ENCODE data around the gene KCTD14.

KCTD14 gene

GRCh38 chr11:78038697-78039313 lies 15.7 kb upstream of the KCTD14 start:
- H3K27me3 ChIP-seq (ENCODE audit: control insufficient read depth in 3 of 3, insufficient read depth in 3 of 3, low read depth in 1 of 3, low read length in 3 of 3) = no peaks in the 10 kb centered on the region
- WGBS, 2 donors (ENCODE audit: extremely low coverage in 2 of 2, insufficient read length in 2 of 2, insufficient replicate concordance in 1 of 2) = no CpG with 5 or more reads among the region's 8 CpGs
- no peaks in the 10 kb centered on the region for H3K79me1 ChIP-seq (ENCODE audit: low read depth, low read length)
- no peak for DNase-seq (ENCODE audit: low spot score)
- no peak overlapping the region for H4K91ac ChIP-seq (ENCODE audit: low read depth, low read length, poor library complexity)
- H3K18ac ChIP-seq (ENCODE audit: low read length) = no peak overlapping the region
- no peaks in the 10 kb centered on the region for H3K36me3 ChIP-seq (replicated peaks in 1 of 2; ENCODE audit: control insufficient read depth in 2 of 2, insufficient read depth in 2 of 2, low read length in 2 of 2)
- no peak overlapping the region for H3K4me3 ChIP-seq (ENCODE audit: low read length in 2 of 2)
- no peak overlapping the region for H3K9ac ChIP-seq (ENCODE audit: low read depth, low read length, poor library complexity)
- no peak overlapping the region for H2AK5ac ChIP-seq (ENCODE audit: low read depth, low read length)
- H2BK12ac ChIP-seq (ENCODE audit: low read length) = no peak overlapping the region
- no peak overlapping the region for H3K4ac ChIP-seq (ENCODE audit: low read length)
- H4K8ac ChIP-seq (ENCODE audit: low read depth, low read length) = no peak overlapping the region
- peak overlapping the region; percentile 33 for H3K14ac ChIP-seq (ENCODE audit: low read length)
- no peak overlapping the region for H3K23ac ChIP-seq (ENCODE audit: low read depth, low read length, poor library complexity)
- peaks cover 0 to 3% of the 10 kb centered on the region in 2 donors for H3K4me1 ChIP-seq (ENCODE audit: control insufficient read depth in 2 of 2, insufficient read depth in 1 of 2, low read depth in 1 of 2, low read length in 2 of 2)
- H2BK5ac ChIP-seq (ENCODE audit: low read length) = no peak overlapping the region
- H3K4me2 ChIP-seq (ENCODE audit: insufficient read depth, low read length, poor library complexity, severe bottlenecking) = no peak overlapping the region
- H2BK15ac ChIP-seq (ENCODE audit: low read length) = peak overlapping the region; percentile 33
- H2BK120ac ChIP-seq (ENCODE audit: low read depth, low read length) = no peak overlapping the region
- no peaks in the 10 kb centered on the region for H3K9me3 ChIP-seq (replicated peaks in 1 of 2; ENCODE audit: control insufficient read depth in 2 of 2, insufficient read depth in 1 of 2, low read depth in 1 of 2, low read length in 2 of 2)
- no peak overlapping the region for H3K27ac ChIP-seq (replicated peaks; ENCODE audit: low read length)
- H2AFZ ChIP-seq (ENCODE audit: low read length) = no peak overlapping the region

DNA sequence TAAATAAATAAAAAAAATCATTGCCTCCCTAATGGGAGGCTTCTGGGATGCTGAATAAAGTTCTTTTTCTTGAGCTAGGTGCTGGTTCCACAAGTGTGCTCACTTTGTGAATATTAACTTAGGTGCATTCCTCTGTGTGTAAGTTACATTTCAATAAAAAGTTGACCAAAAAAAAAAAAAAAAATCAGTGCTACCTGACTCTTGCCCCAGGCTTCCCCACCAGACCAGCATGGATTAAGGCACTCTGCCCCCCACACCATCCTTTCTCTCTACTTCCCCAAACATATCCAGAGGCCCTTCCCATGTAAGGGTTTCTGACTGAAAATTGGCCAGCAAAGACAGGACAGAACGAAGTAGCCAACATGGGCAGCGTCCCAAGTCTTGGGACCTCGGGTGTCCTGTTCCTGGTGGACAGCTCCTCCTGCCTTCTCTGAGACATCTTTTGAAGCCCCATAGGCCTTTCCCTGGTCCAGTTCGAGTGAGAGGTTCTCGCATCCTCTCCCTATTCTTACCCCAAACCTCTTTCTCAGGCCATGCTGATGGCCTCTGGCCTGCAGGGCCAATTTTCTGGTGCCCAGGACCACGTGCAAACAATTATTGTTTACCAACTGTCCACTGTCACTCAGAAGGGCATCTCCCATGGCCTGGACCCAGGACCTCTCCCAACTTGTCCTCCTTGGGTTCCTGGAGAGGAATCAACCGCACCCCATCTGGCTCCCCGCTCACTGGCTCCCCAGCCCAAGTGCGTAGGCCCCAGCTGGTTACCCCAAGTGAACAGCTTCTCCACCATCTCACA lies 14.9 kb upstream of the KCTD14 start:
- no peaks in the 10 kb centered on the region for H3K27me3 ChIP-seq (ENCODE audit: control insufficient read depth in 3 of 3, insufficient read depth in 3 of 3, low read depth in 1 of 3, low read length in 3 of 3)
- no peak overlapping the region for H3K4ac ChIP-seq (ENCODE audit: low read length)
- no peak overlapping the region for H2BK12ac ChIP-seq (ENCODE audit: low read length)
- H2BK15ac ChIP-seq (ENCODE audit: low read length) = peak overlapping the region; percentile 33
- H3K4me1 ChIP-seq (ENCODE audit: control insufficient read depth in 2 of 2, insufficient read depth in 1 of 2, low read depth in 1 of 2, low read length in 2 of 2) = peaks cover 0 to 3% of the 10 kb centered on the region in 2 donors
- H2BK120ac ChIP-seq (ENCODE audit: low read depth, low read length) = no peak overlapping the region
- H3K18ac ChIP-seq (ENCODE audit: low read length) = no peak overlapping the region
- no peak overlapping the region for H3K4me2 ChIP-seq (ENCODE audit: insufficient read depth, low read length, poor library complexity, severe bottlenecking)
- DNase-seq (ENCODE audit: low spot score) = no peak
- WGBS, 2 donors (ENCODE audit: extremely low coverage in 2 of 2, insufficient read length in 2 of 2, insufficient replicate concordance in 1 of 2) = no CpG with 5 or more reads among the region's 9 CpGs
- no peak overlapping the region for H2AFZ ChIP-seq (ENCODE audit: low read length)
- no peak overlapping the region for H3K4me3 ChIP-seq (ENCODE audit: low read length in 2 of 2)
- H3K23ac ChIP-seq (ENCODE audit: low read depth, low read length, poor library complexity) = no peak overlapping the region
- no peaks in the 10 kb centered on the region for H3K36me3 ChIP-seq (replicated peaks in 1 of 2; ENCODE audit: control insufficient read depth in 2 of 2, insufficient read depth in 2 of 2, low read length in 2 of 2)
- no peak overlapping the region for H4K8ac ChIP-seq (ENCODE audit: low read depth, low read length)
- peak overlapping the region; percentile 33 for H3K14ac ChIP-seq (ENCODE audit: low read length)
- no peak overlapping the region for H2BK5ac ChIP-seq (ENCODE audit: low read length)
- H3K79me1 ChIP-seq (ENCODE audit: low read depth, low read length) = no peaks in the 10 kb centered on the region
- no peaks in the 10 kb centered on the region for H3K9me3 ChIP-seq (replicated peaks in 1 of 2; ENCODE audit: control insufficient read depth in 2 of 2, insufficient read depth in 1 of 2, low read depth in 1 of 2, low read length in 2 of 2)
- H3K27ac ChIP-seq (replicated peaks; ENCODE audit: low read length) = no peak overlapping the region
- no peak overlapping the region for H4K91ac ChIP-seq (ENCODE audit: low read depth, low read length, poor library complexity)
- no peak overlapping the region for H3K9ac ChIP-seq (ENCODE audit: low read depth, low read length, poor library complexity)
- H2AK5ac ChIP-seq (ENCODE audit: low read depth, low read length) = no peak overlapping the region

DNA sequence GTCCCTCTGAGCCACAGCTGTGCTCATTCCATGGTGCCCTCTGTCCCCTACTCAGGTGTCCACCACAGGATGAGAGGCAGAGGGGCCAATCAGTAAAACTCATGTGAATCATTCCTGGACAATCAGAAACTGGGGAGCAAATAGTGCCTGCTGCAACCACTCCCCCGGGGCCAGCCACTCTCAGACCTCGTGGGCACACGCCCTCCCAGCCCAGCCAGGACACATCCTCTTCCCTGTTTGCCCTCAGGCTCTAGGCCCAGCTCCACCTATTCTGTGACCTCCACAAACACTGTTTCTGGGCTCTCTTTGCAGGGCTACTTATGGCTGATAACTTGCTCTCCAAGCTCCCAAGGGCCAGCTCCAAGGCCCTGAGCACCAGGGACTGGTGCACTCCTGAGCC lies 14.0 kb upstream of the KCTD14 start:
- Histone ChIP-seq H2AK5ac (ENCODE audit: low read depth, low read length) (no peak overlapping the region), H3K9ac (ENCODE audit: low read depth, low read length, poor library complexity) (no peak overlapping the region), H3K9me3 (replicated peaks in 1 of 2; ENCODE audit: control insufficient read depth in 2 of 2, insufficient read depth in 1 of 2, low read depth in 1 of 2, low read length in 2 of 2) (no peaks in the 10 kb centered on the region), H3K23ac (ENCODE audit: low read depth, low read length, poor library complexity) (no peak overlapping the region), H3K4me2 (ENCODE audit: insufficient read depth, low read length, poor library complexity, severe bottlenecking) (no peak overlapping the region), H2BK120ac (ENCODE audit: low read depth, low read length) (no peak overlapping the region), H2AFZ (ENCODE audit: low read length) (no peak overlapping the region), H3K4me3 (ENCODE audit: low read length in 2 of 2) (no peak overlapping the region), H3K4ac (ENCODE audit: low read length) (no peak overlapping the region), H3K27ac (replicated peaks; ENCODE audit: low read length) (no peak overlapping the region), H3K79me1 (ENCODE audit: low read depth, low read length) (no peaks in the 10 kb centered on the region), H2BK5ac (ENCODE audit: low read length) (no peak overlapping the region), H3K36me3 (replicated peaks in 1 of 2; ENCODE audit: control insufficient read depth in 2 of 2, insufficient read depth in 2 of 2, low read length in 2 of 2) (no peaks in the 10 kb centered on the region), H4K8ac (ENCODE audit: low read depth, low read length) (no peak overlapping the region), H3K18ac (ENCODE audit: low read length) (no peak overlapping the region), H2BK12ac (ENCODE audit: low read length) (no peak overlapping the region), H4K91ac (ENCODE audit: low read depth, low read length, poor library complexity) (no peak overlapping the region), H3K4me1 (ENCODE audit: control insufficient read depth in 2 of 2, insufficient read depth in 1 of 2, low read depth in 1 of 2, low read length in 2 of 2) (peaks cover 0 to 3% of the 10 kb centered on the region in 2 donors), H3K14ac (ENCODE audit: low read length) (no peak overlapping the region), H3K27me3 (ENCODE audit: control insufficient read depth in 3 of 3, insufficient read depth in 3 of 3, low read depth in 1 of 3, low read length in 3 of 3) (no peaks in the 10 kb centered on the region), H2BK15ac (ENCODE audit: low read length) (no peak overlapping the region)
- no CpG with 5 or more reads among the region's 3 CpGs for WGBS, 2 donors (ENCODE audit: extremely low coverage in 2 of 2, insufficient read length in 2 of 2, insufficient replicate concordance in 1 of 2)
- DNase-seq (ENCODE audit: low spot score) = no peak

DNA sequence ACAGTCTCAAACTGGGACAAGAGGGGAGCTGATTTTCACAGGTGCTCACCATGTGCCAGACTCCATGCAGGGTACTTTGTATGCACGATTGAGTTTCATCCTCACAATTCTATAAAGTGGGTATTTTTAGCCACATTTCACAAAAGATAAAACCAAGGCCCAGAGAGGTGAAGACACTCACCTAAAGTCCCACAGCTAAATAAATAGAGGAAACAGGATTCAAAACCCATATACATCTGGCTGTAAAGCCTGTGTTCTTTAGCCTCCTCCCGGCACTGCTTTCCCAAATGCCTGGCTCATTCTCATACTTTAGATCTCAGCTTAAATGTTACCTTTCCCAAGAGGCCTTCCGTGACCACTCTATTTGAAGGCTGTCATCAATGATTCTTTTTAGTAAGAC lies 13.2 kb upstream of the KCTD14 start:
- H4K8ac ChIP-seq (ENCODE audit: low read depth, low read length) = no peak overlapping the region
- no peak for DNase-seq (ENCODE audit: low spot score)
- no peak overlapping the region for H3K27ac ChIP-seq (replicated peaks; ENCODE audit: low read length)
- whole genome bisulfite sequencing, 2 donors (ENCODE audit: extremely low coverage in 2 of 2, insufficient read length in 2 of 2, insufficient replicate concordance in 1 of 2) = no CpG with 5 or more reads among the region's 3 CpGs
- no peak overlapping the region for H3K4ac ChIP-seq (ENCODE audit: low read length)
- H2AFZ ChIP-seq (ENCODE audit: low read length) = no peak overlapping the region
- no peak overlapping the region for H3K18ac ChIP-seq (ENCODE audit: low read length)
- H2AK5ac ChIP-seq (ENCODE audit: low read depth, low read length) = no peak overlapping the region
- H3K36me3 ChIP-seq (replicated peaks in 1 of 2; ENCODE audit: control insufficient read depth in 2 of 2, insufficient read depth in 2 of 2, low read length in 2 of 2) = no peaks in the 10 kb centered on the region
- no peak overlapping the region for H2BK15ac ChIP-seq (ENCODE audit: low read length)
- no peak overlapping the region for H3K23ac ChIP-seq (ENCODE audit: low read depth, low read length, poor library complexity)
- no peak overlapping the region for H3K4me3 ChIP-seq (ENCODE audit: low read length in 2 of 2)
- H3K27me3 ChIP-seq (ENCODE audit: control insufficient read depth in 3 of 3, insufficient read depth in 3 of 3, low read depth in 1 of 3, low read length in 3 of 3) = no peaks in the 10 kb centered on the region
- no peak overlapping the region for H3K4me2 ChIP-seq (ENCODE audit: insufficient read depth, low read length, poor library complexity, severe bottlenecking)
- H3K79me1 ChIP-seq (ENCODE audit: low read depth, low read length) = no peaks in the 10 kb centered on the region
- H3K9me3 ChIP-seq (replicated peaks in 1 of 2; ENCODE audit: control insufficient read depth in 2 of 2, insufficient read depth in 1 of 2, low read depth in 1 of 2, low read length in 2 of 2) = no peaks in the 10 kb centered on the region
- peaks cover 0 to 3% of the 10 kb centered on the region in 2 donors for H3K4me1 ChIP-seq (ENCODE audit: control insufficient read depth in 2 of 2, insufficient read depth in 1 of 2, low read depth in 1 of 2, low read length in 2 of 2)
- no peak overlapping the region for H3K14ac ChIP-seq (ENCODE audit: low read length)
- no peak overlapping the region for H2BK5ac ChIP-seq (ENCODE audit: low read length)
- no peak overlapping the region for H4K91ac ChIP-seq (ENCODE audit: low read depth, low read length, poor library complexity)
- H3K9ac ChIP-seq (ENCODE audit: low read depth, low read length, poor library complexity) = no peak overlapping the region
- H2BK120ac ChIP-seq (ENCODE audit: low read depth, low read length) = no peak overlapping the region
- no peak overlapping the region for H2BK12ac ChIP-seq (ENCODE audit: low read length)
